ENCODE measurements around the gene FILIP1. TPM values are rescaled to one million over a fixed set of nuclear protein-coding genes. Genes with fewer than 3 reads are reported as not detected.

The FILIP1 gene
- total and polyA plus RNA-seq, 2 donors (not counting 1 experiment from before 2014, with no cell fraction given), result 0.33 to 2.3 TPM

DNA sequence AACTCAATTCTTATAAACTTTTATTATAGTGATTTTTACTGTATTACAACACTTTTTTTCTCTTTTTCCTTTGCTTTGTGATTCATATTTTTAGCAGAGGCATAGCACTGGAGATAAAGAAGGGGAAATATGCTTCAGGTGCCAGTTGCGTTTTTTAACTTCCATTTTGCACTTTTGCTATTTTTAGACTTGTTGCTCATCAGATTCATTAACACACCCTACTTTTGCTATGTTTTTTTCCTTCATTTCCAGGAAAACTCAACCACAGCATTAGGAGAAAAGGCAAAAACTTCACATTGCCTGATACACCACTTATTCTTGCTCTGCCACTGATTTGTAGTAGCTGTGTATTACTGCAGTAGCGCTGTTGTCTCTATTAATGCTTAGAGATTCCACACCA lies 201.0 kb downstream of the FILIP1 start:
- Histone ChIP-seq H3K4me2 (ENCODE audit: extremely low read depth, insufficient read depth, low read length) (no peak overlapping the region), H3K79me2 (ENCODE audit: control insufficient read depth, insufficient read depth, low read length) (no peaks in the 10 kb centered on the region), H3K9me3 (ENCODE audit: control insufficient read depth, insufficient read depth, low read depth, low read length) (no peaks in the 10 kb centered on the region), H4K20me1 (ENCODE audit: control insufficient read depth, extremely low read depth, insufficient read depth, low read length) (no peaks in the 10 kb centered on the region), H3K36me3 (ENCODE audit: control insufficient read depth, insufficient read depth, low read length) (no peaks in the 10 kb centered on the region), H3K27me3 (ENCODE audit: control insufficient read depth, insufficient read depth, low read length) (no peaks in the 10 kb centered on the region), H2AFZ (ENCODE audit: low read length) (no peak overlapping the region), H3K9ac (ENCODE audit: insufficient read depth, low read length) (no peak overlapping the region), H3K4me3 (replicated peaks in 1 of 4; ENCODE audit: control extremely low read depth in 1 of 4, insufficient read depth in 1 of 4, low read depth in 3 of 4, low read length in 4 of 4) (no peak overlapping the region), H3K4me1 (ENCODE audit: control insufficient read depth, extremely low read depth, insufficient read depth, low read length) (no peaks in the 10 kb centered on the region), H3K27ac (ENCODE audit: insufficient read depth, low read length) (no peak overlapping the region)
- TF ChIP-seq CTCF (conservative IDR thresholded peaks at IDR 0.05 in 1 of 2, IDR thresholded peaks at IDR 0.05 in 1 of 2; ENCODE audit: low read depth in 1 of 2, low read length in 2 of 2) (no peak), EZH2 (IDR thresholded peaks at IDR 0.05; ENCODE audit: low read length, missing control alignments) (no peak)
- no peak for DNase-seq (ENCODE audit: low read depth in 2 of 2)

- Histone ChIP-seq H4K20me1 (ENCODE audit: control insufficient read depth, extremely low read depth, insufficient read depth, low read length) (no peaks in the 10 kb centered on the region), H2AFZ (ENCODE audit: low read length) (no peak overlapping the region), H3K9me3 (ENCODE audit: control insufficient read depth, insufficient read depth, low read depth, low read length) (no peaks in the 10 kb centered on the region), H3K27me3 (ENCODE audit: control insufficient read depth, insufficient read depth, low read length) (no peaks in the 10 kb centered on the region), H3K36me3 (ENCODE audit: control insufficient read depth, insufficient read depth, low read length) (no peaks in the 10 kb centered on the region), H3K9ac (ENCODE audit: insufficient read depth, low read length) (no peak overlapping the region), H3K4me2 (ENCODE audit: extremely low read depth, insufficient read depth, low read length) (no peak overlapping the region), H3K79me2 (ENCODE audit: control insufficient read depth, insufficient read depth, low read length) (no peaks in the 10 kb centered on the region), H3K27ac (ENCODE audit: insufficient read depth, low read length) (no peak overlapping the region), H3K4me1 (ENCODE audit: control insufficient read depth, extremely low read depth, insufficient read depth, low read length) (no peaks in the 10 kb centered on the region), H3K4me3 (replicated peaks in 1 of 4; ENCODE audit: control extremely low read depth in 1 of 4, insufficient read depth in 1 of 4, low read depth in 3 of 4, low read length in 4 of 4) (no peak overlapping the region)
- no peak for TF ChIP-seq EZH2 (IDR thresholded peaks at IDR 0.05; ENCODE audit: low read length, missing control alignments)
- no peak for TF ChIP-seq CTCF (conservative IDR thresholded peaks at IDR 0.05 in 1 of 2, IDR thresholded peaks at IDR 0.05 in 1 of 2; ENCODE audit: low read depth in 1 of 2, low read length in 2 of 2)
- no peak for DNase-seq (ENCODE audit: low read depth in 2 of 2)
Measured at GRCh38 chr6:75291744-75292143, 201.9 kb downstream of the FILIP1 start.

DNA sequence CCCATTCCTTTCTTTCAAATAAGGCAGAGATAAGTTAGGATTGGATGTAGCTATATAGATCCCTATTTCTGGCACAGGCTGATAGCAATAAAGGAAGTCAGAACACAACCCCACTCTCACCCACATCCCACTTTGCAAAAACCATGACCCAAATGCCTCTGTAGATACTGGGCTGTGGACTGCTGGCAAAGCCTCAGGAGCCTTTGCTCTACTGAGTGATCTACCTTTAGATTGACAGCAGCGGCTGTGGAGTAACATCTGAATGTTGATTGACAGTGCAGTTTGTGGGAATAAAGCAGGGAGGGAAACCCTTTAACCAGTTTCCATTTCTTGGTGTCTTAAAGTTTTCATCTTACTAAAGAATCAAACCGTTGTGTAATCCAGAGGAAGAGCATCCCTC lies 202.3 kb downstream of the FILIP1 start:
- H3K79me2 ChIP-seq (ENCODE audit: control insufficient read depth, insufficient read depth, low read length), result no peaks in the 10 kb centered on the region
- H3K9ac ChIP-seq (ENCODE audit: insufficient read depth, low read length), result no peak overlapping the region
- H3K27me3 ChIP-seq (ENCODE audit: control insufficient read depth, insufficient read depth, low read length), result no peaks in the 10 kb centered on the region
- H3K4me2 ChIP-seq (ENCODE audit: extremely low read depth, insufficient read depth, low read length), result no peak overlapping the region
- no peak overlapping the region for H3K27ac ChIP-seq (ENCODE audit: insufficient read depth, low read length)
- DNase-seq (ENCODE audit: low read depth in 2 of 2), result no peak
- H3K4me1 ChIP-seq (ENCODE audit: control insufficient read depth, extremely low read depth, insufficient read depth, low read length), result no peaks in the 10 kb centered on the region
- TF ChIP-seq CTCF (conservative IDR thresholded peaks at IDR 0.05 in 1 of 2, IDR thresholded peaks at IDR 0.05 in 1 of 2; ENCODE audit: low read depth in 1 of 2, low read length in 2 of 2) (no peak), EZH2 (IDR thresholded peaks at IDR 0.05; ENCODE audit: low read length, missing control alignments) (no peak)
- no peaks in the 10 kb centered on the region for H4K20me1 ChIP-seq (ENCODE audit: control insufficient read depth, extremely low read depth, insufficient read depth, low read length)
- H2AFZ ChIP-seq (ENCODE audit: low read length), result no peak overlapping the region
- H3K4me3 ChIP-seq (replicated peaks in 1 of 4; ENCODE audit: control extremely low read depth in 1 of 4, insufficient read depth in 1 of 4, low read depth in 3 of 4, low read length in 4 of 4), result no peak overlapping the region
- no peaks in the 10 kb centered on the region for H3K9me3 ChIP-seq (ENCODE audit: control insufficient read depth, insufficient read depth, low read depth, low read length)
- no peaks in the 10 kb centered on the region for H3K36me3 ChIP-seq (ENCODE audit: control insufficient read depth, insufficient read depth, low read length)

Data from fibroblast of lung (primary cell).